HG03066 (cell line): ENCODE measurements around the gene GTSF1L.
"Not testable (repeated sequence)": the region's sequence is repeated elsewhere in the genome, so short reads cannot be mapped to it uniquely, and the experiment has no call there.

Source experiments
- ATAC-seq: cut with Tn5 transposase; IDR thresholded peaks from one replicate; pipeline ENCODE4 v1.9.1; 2021; ENCODE audit warnings: low read depth; ENCODE audit not compliant: unreplicated experiment

GTSF1L gene

DNA sequence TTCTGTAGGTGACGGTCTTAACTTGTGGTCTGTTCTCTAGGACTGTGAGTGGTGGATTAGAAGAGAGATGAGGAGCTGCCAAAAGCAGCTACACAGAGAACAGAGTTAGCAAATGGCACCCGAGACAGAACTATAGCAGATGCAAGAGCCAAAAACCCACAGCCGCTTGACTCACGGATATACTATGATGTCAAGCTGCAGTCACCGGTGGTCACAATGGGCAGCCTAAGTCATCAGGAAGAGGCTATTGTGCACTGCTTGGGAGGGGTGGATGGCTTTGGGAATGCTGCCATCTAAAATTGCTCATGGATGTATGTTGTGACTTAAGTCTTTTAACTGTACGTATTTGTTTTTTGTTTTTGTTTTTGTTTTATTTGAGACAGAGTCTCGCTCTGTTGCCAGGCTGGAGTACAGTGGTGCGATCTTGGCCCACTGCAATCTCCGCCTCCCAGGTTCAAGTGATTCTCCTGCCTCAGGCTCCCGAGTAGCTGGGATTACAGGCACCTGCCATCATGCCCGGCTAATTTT is at the start of gene GTSF1L:
GTSF1L (minus strand) TSS at position 192 of the 528 bp plus-strand sequence. CDS start 308 bp downstream, outside the sequence.
- no peak for ATAC-seq

DNA sequence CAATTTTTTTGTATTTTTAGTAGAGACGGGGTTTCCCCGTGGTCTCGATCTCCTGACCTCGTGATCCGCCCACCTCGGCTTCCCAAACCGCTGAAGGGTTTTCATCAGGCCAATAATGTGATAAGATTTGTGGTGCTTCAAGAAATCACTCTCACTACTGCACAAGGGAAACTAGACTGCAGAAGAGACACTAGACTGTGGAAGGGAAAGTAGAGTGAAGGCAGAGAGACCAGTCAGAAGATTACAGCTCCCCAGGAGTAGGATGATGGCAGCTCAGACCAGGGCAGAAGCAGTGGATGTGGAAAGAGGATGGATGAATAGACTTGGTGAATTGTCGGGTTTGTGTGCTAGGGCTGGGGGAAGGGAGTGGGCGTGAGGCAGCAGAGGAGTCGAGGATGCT is 48.0 kb upstream of the GTSF1L start:
- ATAC-seq: no peak

DNA sequence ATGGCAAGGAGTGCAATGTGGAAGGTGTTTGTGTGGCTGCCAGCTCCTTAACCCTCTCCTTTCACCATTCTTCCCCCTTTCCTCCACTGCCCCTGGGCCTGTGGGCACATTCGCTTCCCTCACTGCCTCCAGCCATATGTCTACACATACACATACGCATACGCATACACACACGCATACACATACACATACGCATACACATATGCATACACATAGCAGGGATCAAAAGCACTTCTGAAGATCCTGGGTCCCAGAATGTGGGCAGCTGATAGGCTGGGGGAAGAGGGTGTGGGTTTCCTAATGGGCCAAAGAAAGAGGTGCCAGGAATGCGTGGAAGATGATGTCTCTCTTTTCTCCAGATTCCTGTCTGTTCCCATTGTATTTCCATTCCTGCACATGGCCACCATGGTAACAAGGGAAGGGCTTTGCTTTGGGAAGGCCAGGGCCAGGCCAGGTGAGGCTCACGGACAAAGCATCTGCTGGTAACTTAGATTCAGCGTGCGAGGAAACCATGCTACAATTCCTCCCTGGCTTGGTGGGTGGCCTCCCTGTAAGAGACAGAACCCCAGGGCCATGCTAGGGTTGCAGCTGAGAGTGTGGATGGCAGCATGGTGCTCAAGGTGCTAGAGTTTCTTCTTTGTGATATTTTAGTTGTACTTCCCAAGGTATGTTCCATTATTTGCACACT is 44.8 kb upstream of the GTSF1L start:
- no peak for ATAC-seq

DNA sequence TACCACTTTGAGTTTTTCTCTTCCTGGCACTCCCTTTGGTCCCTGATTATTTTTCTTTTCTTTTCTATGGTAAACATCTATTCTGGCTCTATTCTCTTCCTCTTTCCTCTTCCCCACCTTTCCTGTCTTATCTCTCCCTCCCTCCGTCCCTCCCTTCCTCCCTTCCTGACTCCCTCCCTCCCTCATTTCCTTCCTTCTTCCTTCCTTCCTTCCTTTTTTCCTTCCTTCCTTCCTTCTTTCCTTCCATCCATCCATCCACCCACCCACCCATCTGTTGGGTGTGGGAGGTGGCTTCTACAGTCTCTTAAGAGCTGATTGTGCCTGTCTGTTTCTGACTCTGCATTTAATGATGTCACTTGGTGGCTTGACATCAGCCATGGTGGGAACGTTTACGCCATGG is 43.5 kb upstream of the GTSF1L start:
- no peak for ATAC-seq

DNA sequence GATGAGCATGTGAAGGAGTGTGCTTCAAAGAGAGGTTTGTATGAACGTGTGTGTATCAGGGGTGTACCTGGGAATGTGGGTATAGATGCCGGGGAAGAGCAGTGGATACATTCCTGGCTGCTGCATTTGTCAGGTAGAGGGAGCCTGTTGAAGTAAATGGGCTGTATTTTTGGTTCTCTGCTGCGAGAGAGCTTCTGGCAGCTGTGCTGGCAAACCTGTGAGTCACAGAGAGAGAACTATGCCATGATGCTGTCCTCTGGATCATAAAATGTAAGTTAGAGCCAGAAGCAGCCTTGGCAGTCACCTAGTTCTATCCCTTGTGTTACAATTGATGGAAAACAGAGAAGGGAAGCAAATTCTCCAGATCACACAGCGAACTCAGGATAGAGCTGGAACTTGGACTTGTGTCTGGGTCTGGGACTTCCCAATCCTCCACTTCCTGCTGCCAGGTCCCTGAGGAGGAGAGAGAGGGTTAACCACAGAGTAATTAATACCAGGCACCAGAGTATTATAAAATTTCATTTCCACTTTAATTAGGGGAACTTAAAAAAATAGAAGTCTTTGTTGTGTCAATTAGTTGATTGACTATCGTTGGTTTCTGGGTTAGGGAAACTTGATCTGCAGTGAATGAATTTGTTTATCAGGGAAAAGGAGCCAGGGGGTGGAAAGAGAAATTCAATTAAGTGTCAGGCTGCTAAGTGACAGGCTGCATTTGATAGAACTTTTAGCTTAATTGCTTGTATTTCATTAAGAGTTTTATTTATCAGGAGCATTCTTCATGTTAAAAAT is 41.1 kb upstream of the GTSF1L start:
- ATAC-seq: no peak

- ATAC-seq: no peak
Observed at GRCh38 chr20:43766917-43767316, 40.1 kb upstream of the GTSF1L start.

DNA sequence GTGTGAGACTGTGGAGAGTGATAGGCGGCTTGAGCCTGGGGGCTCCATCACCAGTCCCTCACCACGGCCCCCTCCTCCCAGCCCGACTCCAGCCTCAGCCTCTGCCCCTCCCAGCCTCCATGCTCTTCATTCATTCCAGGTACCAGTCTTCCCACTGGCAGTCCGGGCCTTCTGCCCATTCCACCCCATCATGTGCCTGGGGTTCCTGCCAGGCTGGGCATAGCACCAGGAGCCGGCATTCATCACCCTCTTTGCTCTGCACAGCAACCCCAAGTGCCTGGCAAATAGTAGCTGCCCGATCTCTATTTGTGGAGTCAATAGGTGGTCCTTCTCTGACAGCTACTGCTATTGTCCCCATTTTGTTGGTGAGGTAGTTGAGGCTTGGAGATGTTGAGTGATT is 39.6 kb upstream of the GTSF1L start:
- ATAC-seq: no peak

DNA sequence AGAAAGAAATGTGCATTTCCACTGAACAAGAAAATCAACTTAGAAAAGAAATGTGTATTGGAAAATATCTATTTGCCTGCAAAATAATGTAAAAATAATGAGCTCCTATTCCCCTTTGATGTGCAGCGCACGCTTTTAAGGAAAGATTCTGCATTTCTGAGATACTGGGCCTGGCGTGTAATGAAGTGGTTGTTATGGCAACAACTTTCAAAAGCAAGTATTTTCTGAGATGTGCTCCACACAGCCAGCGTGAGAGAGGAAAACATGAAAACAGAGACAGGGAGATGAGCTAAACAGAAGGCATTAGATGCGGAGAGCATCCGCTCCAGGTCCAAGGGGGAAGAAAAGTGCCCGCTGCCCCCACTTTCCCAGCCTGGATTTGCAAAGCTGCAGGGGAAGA is 39.1 kb upstream of the GTSF1L start:
- no peak for ATAC-seq

DNA sequence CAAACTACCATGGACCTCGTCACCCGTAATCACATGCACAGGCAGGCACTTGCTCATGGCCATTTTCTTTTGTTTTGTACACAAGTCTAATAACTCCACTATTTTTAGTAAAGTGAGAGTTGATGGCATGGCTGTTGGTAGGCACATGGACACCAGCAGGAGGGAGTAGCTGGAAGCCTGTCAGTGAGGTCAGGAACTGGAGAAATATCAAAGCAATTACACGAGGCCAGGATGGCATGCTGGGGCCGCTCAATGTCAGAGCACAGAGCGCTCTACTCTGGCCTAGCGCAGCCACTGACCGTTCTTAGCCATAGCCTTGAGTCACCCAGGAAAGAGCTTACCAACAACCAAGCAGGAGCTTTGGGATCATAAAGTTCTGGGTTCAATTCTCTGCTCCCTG is 36.1 kb upstream of the GTSF1L start:
- no peak for ATAC-seq

GRCh38 chr20:43761386-43762340 is 34.9 kb upstream of the GTSF1L start:
- no peak for ATAC-seq

GRCh38 chr20:43757888-43758287 is 31.1 kb upstream of the GTSF1L start:
- not testable (repeated sequence) for ATAC-seq

GRCh38 chr20:43755851-43756250 is 29.0 kb upstream of the GTSF1L start:
- no peak for ATAC-seq

DNA sequence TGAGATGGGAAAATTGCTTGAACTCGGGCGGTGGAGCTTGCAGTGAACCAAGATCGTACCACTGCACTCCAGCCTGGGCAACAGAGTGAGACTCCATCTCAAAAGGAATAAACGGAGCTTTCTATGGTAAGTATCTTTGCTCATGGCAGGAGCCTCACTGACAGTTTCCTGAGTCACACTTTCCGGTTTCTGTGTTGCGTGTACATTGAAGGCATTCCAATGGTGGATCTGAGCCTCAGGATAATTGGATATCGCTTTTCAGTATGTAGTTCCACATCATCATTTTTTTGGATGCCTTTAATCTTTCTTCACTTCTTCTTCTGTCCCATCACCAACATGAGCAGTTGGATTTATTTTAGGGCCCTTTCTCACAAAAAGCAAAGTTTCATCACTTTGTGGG is 28.6 kb upstream of the GTSF1L start:
- no peak for ATAC-seq

DNA sequence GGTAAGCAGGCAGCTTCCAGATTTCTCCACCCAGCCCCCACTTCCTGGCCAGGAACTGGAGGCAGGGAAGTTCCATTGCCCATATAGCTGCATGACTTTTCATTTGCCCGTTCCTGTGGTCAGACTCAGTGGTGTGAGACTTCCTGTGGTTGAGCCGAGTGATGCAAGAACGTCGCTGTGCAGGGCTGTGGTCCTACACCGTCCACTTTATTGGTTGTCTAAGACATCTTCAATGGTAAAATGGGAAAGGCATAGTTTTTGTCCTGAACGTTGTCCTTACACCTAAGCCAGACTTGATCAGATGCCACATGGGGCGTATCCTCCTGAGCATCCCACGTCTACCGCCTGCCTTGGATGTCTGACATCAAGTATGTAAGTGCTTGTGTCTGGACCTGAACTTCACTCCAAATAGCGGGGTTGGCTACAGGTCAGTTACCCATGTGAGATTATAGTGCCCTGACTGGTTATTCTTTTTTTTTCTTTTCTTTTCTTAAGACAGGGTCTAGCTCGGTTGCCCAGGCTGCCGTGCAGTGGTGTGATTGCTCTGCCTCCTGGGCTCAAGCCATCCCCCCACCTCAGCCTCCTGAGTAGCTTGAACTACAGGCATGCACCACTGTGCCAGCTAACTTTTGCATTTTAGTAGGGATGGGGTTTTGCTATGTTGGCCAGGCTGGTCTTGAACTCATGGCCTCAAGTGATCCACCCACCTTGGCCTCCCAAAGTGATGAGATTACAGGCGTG is 25.9 kb upstream of the GTSF1L start:
- no peak for ATAC-seq

GRCh38 chr20:43752051-43752360 is 25.2 kb upstream of the GTSF1L start:
- no peak for ATAC-seq

GRCh38 chr20:43751167-43752050 is 24.6 kb upstream of the GTSF1L start:
- ATAC-seq: peak; percentile 74

- ATAC-seq: no peak
Observed at GRCh38 chr20:43750774-43751166, 24.0 kb upstream of the GTSF1L start.

- ATAC-seq: no peak
Observed at GRCh38 chr20:43749734-43750294, 23.0 kb upstream of the GTSF1L start.

DNA sequence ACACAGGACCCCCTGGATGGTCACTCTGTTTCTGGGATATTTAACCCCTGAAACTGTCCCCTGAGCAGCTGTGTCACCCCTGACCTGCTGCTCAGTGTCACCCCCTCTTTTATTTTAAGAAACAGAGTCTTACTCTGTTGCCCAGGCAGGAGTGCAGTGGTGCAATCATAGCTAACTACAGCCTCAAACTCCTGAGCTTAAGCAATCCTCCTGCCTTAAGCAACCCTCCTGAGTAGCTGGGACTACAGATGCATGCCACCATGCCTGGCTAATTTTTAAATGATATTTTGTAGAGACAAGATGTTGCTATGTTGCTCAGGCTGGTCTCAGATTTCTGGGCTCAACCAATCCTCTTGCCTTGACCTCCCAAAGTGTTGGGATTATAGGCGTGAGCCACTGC is 21.5 kb upstream of the GTSF1L start:
- ATAC-seq: no peak
